ENCODE data around the gene KIF16B. TPM values are rescaled to one million over a fixed set of nuclear protein-coding genes. Genes with fewer than 3 reads are reported as not detected.

The KIF16B gene
- polyA plus RNA-seq, 1 experiment: 10.2 TPM

GRCh38 chr20:16518784-16519084 lies 54.5 kb downstream of the KIF16B start:
- Histone ChIP-seq H3K27ac (ENCODE audit: low read depth, low read length) (no peak overlapping the region), H3K27me3 (ENCODE audit: control insufficient read depth, insufficient read depth, low read length) (no peaks in the 10 kb centered on the region), H3K4me3 (ENCODE audit: low read depth, low read length) (no peak overlapping the region), H3K9me3 (ENCODE audit: control insufficient read depth, insufficient read depth, low read length) (no peaks in the 10 kb centered on the region)
- TF ChIP-seq, protein P1, sequence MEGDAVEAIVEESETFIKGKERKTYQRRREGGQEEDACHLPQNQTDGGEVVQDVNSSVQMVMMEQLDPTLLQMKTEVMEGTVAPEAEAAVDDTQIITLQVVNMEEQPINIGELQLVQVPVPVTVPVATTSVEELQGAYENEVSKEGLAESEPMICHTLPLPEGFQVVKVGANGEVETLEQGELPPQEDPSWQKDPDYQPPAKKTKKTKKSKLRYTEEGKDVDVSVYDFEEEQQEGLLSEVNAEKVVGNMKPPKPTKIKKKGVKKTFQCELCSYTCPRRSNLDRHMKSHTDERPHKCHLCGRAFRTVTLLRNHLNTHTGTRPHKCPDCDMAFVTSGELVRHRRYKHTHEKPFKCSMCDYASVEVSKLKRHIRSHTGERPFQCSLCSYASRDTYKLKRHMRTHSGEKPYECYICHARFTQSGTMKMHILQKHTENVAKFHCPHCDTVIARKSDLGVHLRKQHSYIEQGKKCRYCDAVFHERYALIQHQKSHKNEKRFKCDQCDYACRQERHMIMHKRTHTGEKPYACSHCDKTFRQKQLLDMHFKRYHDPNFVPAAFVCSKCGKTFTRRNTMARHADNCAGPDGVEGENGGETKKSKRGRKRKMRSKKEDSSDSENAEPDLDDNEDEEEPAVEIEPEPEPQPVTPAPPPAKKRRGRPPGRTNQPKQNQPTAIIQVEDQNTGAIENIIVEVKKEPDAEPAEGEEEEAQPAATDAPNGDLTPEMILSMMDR (IDR thresholded peaks at IDR 0.05; ENCODE audit: low read depth, low read length): no peak
- DNase-seq (ENCODE audit: low read depth, low spot score): no peak
- CTCF ChIA-PET: interaction anchor here (0.7 to 1.6 kb wide), 7 partner anchors 10 to 243 kb away, joined by 3 to 7 read pairs (median 4); no protein-coding TSS in a partner anchor
- POLR2A ChIA-PET: no interaction called here

- Histone ChIP-seq H3K27ac (ENCODE audit: low read depth, low read length) (no peak overlapping the region), H3K27me3 (ENCODE audit: control insufficient read depth, insufficient read depth, low read length) (no peaks in the 10 kb centered on the region), H3K9me3 (ENCODE audit: control insufficient read depth, insufficient read depth, low read length) (no peaks in the 10 kb centered on the region), H3K4me3 (ENCODE audit: low read depth, low read length) (no peak overlapping the region)
- DNase-seq (ENCODE audit: low read depth, low spot score): peak; percentile 7
- TF ChIP-seq, protein P1 (IDR thresholded peaks at IDR 0.05; ENCODE audit: low read depth, low read length): peak; percentile 71
- CTCF ChIA-PET: interaction anchor here (0.5 to 1.6 kb wide), 11 partner anchors 10 to 243 kb away, joined by 3 to 7 read pairs (median 4); no protein-coding TSS in a partner anchor
- POLR2A ChIA-PET: no interaction called here
These were observed 55.1 kb downstream of the KIF16B start for GRCh38 chr20:16517946-16518783.

DNA sequence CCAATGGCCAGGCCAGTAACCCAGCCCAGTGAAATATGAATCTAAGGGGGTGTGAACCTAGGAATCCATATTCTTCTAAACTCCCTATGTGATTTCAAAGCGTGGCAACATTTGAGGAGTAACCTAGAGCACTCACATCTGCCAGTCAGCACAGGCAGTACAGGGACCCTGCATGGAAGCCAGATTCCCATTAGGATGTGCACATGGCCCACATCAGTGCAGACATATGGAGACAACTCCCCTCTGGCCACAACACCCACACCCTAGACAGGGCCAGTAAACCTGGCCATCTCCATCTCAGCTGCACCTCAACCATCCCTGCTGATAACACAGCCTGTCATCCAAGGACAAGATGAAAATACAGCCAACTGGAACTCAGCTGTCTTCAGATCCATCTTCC lies 56.5 kb downstream of the KIF16B start:
- TF ChIP-seq, protein P1 (IDR thresholded peaks at IDR 0.05; ENCODE audit: low read depth, low read length): no peak
- CTCF ChIA-PET: interaction anchor here (0.6 to 1.3 kb wide), 4 partner anchors 11 to 244 kb away, joined by 3 to 4 read pairs (median 3); no protein-coding TSS in a partner anchor

GRCh38 chr20:16515046-16515445 lies 58.2 kb downstream of the KIF16B start:
- CTCF ChIA-PET: interaction anchor here (1.0 to 1.2 kb wide), 4 partner anchors 12 to 246 kb away, joined by 3 to 4 read pairs (median 3); no protein-coding TSS in a partner anchor
- Histone ChIP-seq H3K9me3 (ENCODE audit: control insufficient read depth, insufficient read depth, low read length) (no peaks in the 10 kb centered on the region), H3K27ac (ENCODE audit: low read depth, low read length) (no peak overlapping the region), H3K27me3 (ENCODE audit: control insufficient read depth, insufficient read depth, low read length) (no peaks in the 10 kb centered on the region), H3K4me3 (ENCODE audit: low read depth, low read length) (no peak overlapping the region)
- DNase-seq (ENCODE audit: low read depth, low spot score): no peak
- TF ChIP-seq, protein P1 (IDR thresholded peaks at IDR 0.05; ENCODE audit: low read depth, low read length): no peak
- POLR2A ChIA-PET: no interaction called here

More for the DNA sequence above, 56.5 kb downstream of the KIF16B start:
- POLR2A ChIA-PET: no interaction called here
- Histone ChIP-seq H3K9me3 (ENCODE audit: control insufficient read depth, insufficient read depth, low read length) (no peaks in the 10 kb centered on the region), H3K4me3 (ENCODE audit: low read depth, low read length) (no peak overlapping the region), H3K27ac (ENCODE audit: low read depth, low read length) (no peak overlapping the region), H3K27me3 (ENCODE audit: control insufficient read depth, insufficient read depth, low read length) (no peaks in the 10 kb centered on the region)
- no peak for DNase-seq (ENCODE audit: low read depth, low spot score)

- H3K4me3 ChIP-seq (ENCODE audit: low read depth, low read length): no peak overlapping the region
- ChIA-PET POLR2A (no interaction called here), CTCF (interaction anchor here (1.1 to 1.2 kb wide), 2 partner anchors 11 to 247 kb away, joined by 3 to 4 read pairs; no protein-coding TSS in a partner anchor)
- no peak overlapping the region for H3K27ac ChIP-seq (ENCODE audit: low read depth, low read length)
- TF ChIP-seq, protein P1 (IDR thresholded peaks at IDR 0.05; ENCODE audit: low read depth, low read length): no peak
- H3K27me3 ChIP-seq (ENCODE audit: control insufficient read depth, insufficient read depth, low read length): no peaks in the 10 kb centered on the region
- DNase-seq (ENCODE audit: low read depth, low spot score): no peak
- no peaks in the 10 kb centered on the region for H3K9me3 ChIP-seq (ENCODE audit: control insufficient read depth, insufficient read depth, low read length)
These were observed 59.1 kb downstream of the KIF16B start for GRCh38 chr20:16514140-16514539.

Data from AG04450 (cell line).